Measurements from ENCODE around the gene TMEM121.
"Not testable (repeated sequence)": the region's sequence is repeated elsewhere in the genome, so short reads cannot be mapped to it uniquely, and the experiment has no call there.

Gene TMEM121

GRCh38 chr14:105571181-105571951 lies 45.0 kb downstream of the TMEM121 start:
- DNase-seq: not testable (repeated sequence)

- DNase-seq: not testable (repeated sequence)
Observed at GRCh38 chr14:105572063-105572462, 45.7 kb downstream of the TMEM121 start.

GRCh38 chr14:105573841-105574240 lies 47.5 kb downstream of the TMEM121 start:
- DNase-seq: not testable (repeated sequence)

- DNase-seq: not testable (repeated sequence)
Observed at GRCh38 chr14:105574411-105574810, 48.0 kb downstream of the TMEM121 start.

GRCh38 chr14:105575016-105575700 lies 48.8 kb downstream of the TMEM121 start:
- DNase-seq: not testable (repeated sequence)

GRCh38 chr14:105576525-105577088 lies 50.2 kb downstream of the TMEM121 start:
- no peak for DNase-seq

GRCh38 chr14:105577314-105577861 lies 51.0 kb downstream of the TMEM121 start:
- DNase-seq: no peak

- DNase-seq: no peak
Observed at GRCh38 chr14:105578070-105578469, 51.7 kb downstream of the TMEM121 start.

GRCh38 chr14:105579221-105579620 lies 52.8 kb downstream of the TMEM121 start:
- DNase-seq: not testable (repeated sequence)
